ENCODE measurements around the gene C1orf56.
"Not testable (repeated sequence)": the region's sequence is repeated elsewhere in the genome, so short reads cannot be mapped to it uniquely, and the experiment has no call there.

C1orf56 gene

GRCh38 chr1:151072224-151072623 is 24.7 kb downstream of the C1orf56 start:
- FAIRE-seq (no peak), DNase-seq (ENCODE audit: insufficient read length, low spot score) (no peak)
- TF ChIP-seq PAX5 (IDR thresholded peaks at IDR 0.05; ENCODE audit: insufficient read depth, low read length, severe bottlenecking) (no peak), TAF1 (IDR thresholded peaks at IDR 0.05; ENCODE audit: low read depth, low read length) (no peak), POLR2AphosphoS5 (IDR thresholded peaks at IDR 0.05; ENCODE audit: low read depth, low read length) (no peak), POU2F2 (IDR thresholded peaks at IDR 0.05; ENCODE audit: low read depth, low read length) (no peak)

GRCh38 chr1:151085953-151086559 is 38.5 kb downstream of the C1orf56 start:
- TF ChIP-seq SPI1 (IDR thresholded peaks at IDR 0.05; ENCODE audit: low read depth, low read length): no peak
- no peak for TF ChIP-seq POU2F2 (IDR thresholded peaks at IDR 0.05; ENCODE audit: low read depth, low read length)
- no peak for TF ChIP-seq POLR2AphosphoS5 (IDR thresholded peaks at IDR 0.05; ENCODE audit: low read depth, low read length)
- no peak for TF ChIP-seq PAX5 (IDR thresholded peaks at IDR 0.05; ENCODE audit: insufficient read depth, low read length, severe bottlenecking)
- no peak for TF ChIP-seq TAF1 (IDR thresholded peaks at IDR 0.05; ENCODE audit: low read depth, low read length)
- no peak for TF ChIP-seq POLR2A (IDR thresholded peaks at IDR 0.05; ENCODE audit: low read depth, low read length)
- DNase-seq (ENCODE audit: insufficient read length, low spot score) (no peak), FAIRE-seq (no peak)

- DNase-seq (ENCODE audit: insufficient read length, low spot score); FAIRE-seq: not testable (repeated sequence)
Measured at GRCh38 chr1:151097426-151097825, 49.9 kb downstream of the C1orf56 start.

GRCh38 chr1:151098126-151098525 is 50.6 kb downstream of the C1orf56 start:
- TF ChIP-seq PAX5 (IDR thresholded peaks at IDR 0.05; ENCODE audit: insufficient read depth, low read length, severe bottlenecking) (no peak), SPI1 (IDR thresholded peaks at IDR 0.05; ENCODE audit: low read depth, low read length) (no peak), POLR2AphosphoS5 (IDR thresholded peaks at IDR 0.05; ENCODE audit: low read depth, low read length) (no peak), POLR2A (IDR thresholded peaks at IDR 0.05; ENCODE audit: low read depth, low read length) (no peak)
- FAIRE-seq (no peak), DNase-seq (ENCODE audit: insufficient read length, low spot score) (no peak)
